ENCODE results near the gene TESK1.

The TESK1 gene

DNA sequence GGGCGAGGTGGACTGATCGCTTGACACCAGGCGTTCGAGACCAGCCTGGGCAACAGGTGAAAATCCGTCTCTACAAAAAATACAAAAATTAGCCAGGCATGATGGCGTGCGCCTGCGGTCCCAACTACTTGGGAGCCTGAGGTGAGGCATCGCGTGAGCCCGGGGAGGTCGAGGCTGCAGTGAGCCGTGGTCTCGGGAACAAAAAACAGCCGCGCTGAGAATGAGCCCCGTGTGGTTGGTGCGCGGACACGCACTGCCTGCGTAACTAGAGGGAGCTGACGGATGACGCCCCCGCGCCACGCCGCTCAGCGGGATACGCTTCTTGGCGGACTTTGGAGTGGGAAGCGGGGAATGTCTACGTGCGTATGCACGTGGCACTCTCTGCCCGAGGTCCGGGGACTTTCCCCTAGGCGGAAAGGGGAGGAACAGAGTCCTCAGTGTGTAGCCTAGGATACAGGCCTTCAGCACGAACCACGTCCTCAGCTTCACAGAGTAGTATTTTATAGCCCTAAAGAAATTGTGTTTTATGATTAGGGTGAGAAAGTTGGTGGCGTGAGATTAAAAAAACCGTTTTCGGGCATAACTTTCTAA is 52.6 kb downstream of the TESK1 start, which contains the start of gene RMRP:
TSS of gene RMRP (minus strand) at position 474 of the 591 bp plus-strand sequence.
- TF ChIP-seq, protein P1, sequence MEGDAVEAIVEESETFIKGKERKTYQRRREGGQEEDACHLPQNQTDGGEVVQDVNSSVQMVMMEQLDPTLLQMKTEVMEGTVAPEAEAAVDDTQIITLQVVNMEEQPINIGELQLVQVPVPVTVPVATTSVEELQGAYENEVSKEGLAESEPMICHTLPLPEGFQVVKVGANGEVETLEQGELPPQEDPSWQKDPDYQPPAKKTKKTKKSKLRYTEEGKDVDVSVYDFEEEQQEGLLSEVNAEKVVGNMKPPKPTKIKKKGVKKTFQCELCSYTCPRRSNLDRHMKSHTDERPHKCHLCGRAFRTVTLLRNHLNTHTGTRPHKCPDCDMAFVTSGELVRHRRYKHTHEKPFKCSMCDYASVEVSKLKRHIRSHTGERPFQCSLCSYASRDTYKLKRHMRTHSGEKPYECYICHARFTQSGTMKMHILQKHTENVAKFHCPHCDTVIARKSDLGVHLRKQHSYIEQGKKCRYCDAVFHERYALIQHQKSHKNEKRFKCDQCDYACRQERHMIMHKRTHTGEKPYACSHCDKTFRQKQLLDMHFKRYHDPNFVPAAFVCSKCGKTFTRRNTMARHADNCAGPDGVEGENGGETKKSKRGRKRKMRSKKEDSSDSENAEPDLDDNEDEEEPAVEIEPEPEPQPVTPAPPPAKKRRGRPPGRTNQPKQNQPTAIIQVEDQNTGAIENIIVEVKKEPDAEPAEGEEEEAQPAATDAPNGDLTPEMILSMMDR (conservative IDR thresholded peaks at IDR 0.05), result no peak; the same call in 1 of the 2 replicates
- H3K27ac ChIP-seq, result peak within 1 kb of the TSS; percentile 97

DNA sequence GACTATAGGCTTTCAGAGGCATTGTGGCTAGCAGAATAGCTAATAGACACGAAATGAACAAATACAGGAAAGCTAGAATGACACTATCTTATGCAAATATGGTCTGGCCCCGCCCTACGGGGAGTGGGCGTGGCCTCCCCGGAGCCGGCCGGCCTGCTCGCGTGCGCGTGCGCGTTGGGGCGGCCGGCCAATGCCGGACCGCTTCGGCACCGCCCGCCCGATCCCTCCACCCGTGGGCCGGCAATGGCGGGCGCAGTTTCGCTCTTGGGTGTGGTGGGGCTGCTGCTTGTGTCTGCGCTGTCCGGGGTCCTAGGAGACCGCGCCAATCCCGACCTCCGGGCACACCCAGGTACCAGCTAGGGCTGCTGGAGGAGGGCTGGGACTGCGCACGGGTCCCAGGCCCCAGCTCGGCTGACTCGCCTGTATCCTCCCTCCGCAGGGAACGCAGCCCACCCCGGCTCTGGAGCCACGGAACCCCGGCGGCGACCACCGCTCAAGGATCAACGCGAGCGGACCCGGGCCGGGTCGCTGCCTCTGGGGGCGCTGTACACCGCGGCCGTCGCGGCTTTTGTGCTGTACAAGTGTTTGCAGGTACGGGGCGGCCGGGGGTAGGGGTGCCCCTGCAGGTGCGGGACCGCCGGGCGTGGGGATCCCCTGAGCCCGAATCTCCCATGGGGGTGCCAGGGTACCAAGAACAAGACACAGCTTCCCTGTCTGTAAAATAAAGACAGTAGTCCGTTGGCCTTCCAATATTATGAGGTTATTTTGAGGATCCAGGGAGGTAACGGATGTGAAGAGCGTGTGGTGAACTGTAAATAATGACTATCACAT is 53.3 kb downstream of the TESK1 start, which contains the start of gene CCDC107:
TSS of gene CCDC107 (plus strand) at position 156 of the 831 bp plus-strand sequence. CDS start at position 244, 88 bp downstream.
- H3K27ac ChIP-seq, result peak within 1 kb of the TSS; percentile 97
- TF ChIP-seq, protein P1 (conservative IDR thresholded peaks at IDR 0.05), result peak; percentile 79

DNA sequence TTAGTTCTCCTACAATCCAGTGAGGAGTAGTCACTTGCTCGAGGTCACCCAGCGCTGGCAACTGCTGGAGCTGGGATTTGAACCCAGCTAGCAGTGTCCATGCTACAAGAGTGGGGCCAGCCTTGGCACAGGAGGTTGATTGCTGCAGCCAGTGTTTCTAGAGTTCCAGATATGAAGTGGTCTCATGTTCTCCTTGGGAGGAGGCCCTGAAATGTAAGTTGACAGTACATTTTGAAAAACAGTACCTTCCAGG is 53.8 kb downstream of the TESK1 start:
- TF ChIP-seq, protein P1 (conservative IDR thresholded peaks at IDR 0.05), result no peak
- peak overlapping the region; percentile 97 for H3K27ac ChIP-seq

DNA sequence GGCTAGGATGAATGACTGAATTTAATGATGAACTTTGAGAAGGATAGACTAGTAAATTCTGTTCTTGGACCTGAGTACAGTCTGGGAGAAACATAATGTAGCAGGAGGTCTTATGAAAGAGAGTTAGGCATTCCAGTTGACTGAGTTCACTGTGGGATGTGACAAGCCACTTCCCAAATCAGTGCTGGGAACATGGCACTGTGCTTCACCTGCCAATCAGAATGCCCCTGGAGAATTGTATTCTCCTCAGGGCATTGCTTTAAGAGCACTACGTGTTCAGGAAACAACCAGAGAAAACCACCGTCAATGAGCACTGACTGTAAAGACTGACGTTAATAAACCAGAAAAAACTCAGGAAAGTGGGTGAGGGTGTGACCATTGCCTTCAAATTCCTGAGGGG is 54.3 kb downstream of the TESK1 start:
- TF ChIP-seq, protein P1 (conservative IDR thresholded peaks at IDR 0.05), result no peak
- peak overlapping the region; percentile 97 for H3K27ac ChIP-seq
